GM23248 (cell line): ENCODE results near the gene WFDC1. TPM values are rescaled to one million over a fixed set of nuclear protein-coding genes. Genes with fewer than 3 reads are reported as not detected.

ENCODE experiments used
- DNase-seq: peaks from one replicate; pipeline ENCODE4 v3.0.0-alpha.2; 2015
- H2AFZ ChIP-seq: fragments of 200-600 bp; sonication (generic); 2 replicates; pipeline ENCODE4 v1.6.1; 2016; ENCODE audit warnings: antibody characterized with exemption
- H3F3A ChIP-seq: fragments of 200-600 bp; sonication (generic); 2 replicates; pipeline ENCODE4 v1.6.1; 2016; ENCODE audit warnings: mild to moderate bottlenecking, antibody characterized with exemption, mixed run types; ENCODE audit not compliant: insufficient read depth
- H3K27ac ChIP-seq: fragments of 200-600 bp; sonication (generic); 2 replicates; pipeline ENCODE4 v1.5.1; 2016; ENCODE audit warnings: mild to moderate bottlenecking
- H3K27me3 ChIP-seq: fragments of 200-600 bp; sonication (generic); replicated peaks from 2 replicates; pipeline ENCODE4 v1.6.1; 2016; ENCODE audit warnings: mild to moderate bottlenecking; ENCODE audit not compliant: insufficient read depth
- H3K36me3 ChIP-seq: fragments of 200-600 bp; sonication (generic); 2 replicates; pipeline ENCODE4 v1.6.1; 2016; ENCODE audit warnings: low read depth, mild to moderate bottlenecking
- H3K4me1 ChIP-seq: fragments of 200-600 bp; sonication (generic); 2 replicates; pipeline ENCODE4 v1.6.1; 2016; ENCODE audit warnings: mild to moderate bottlenecking; ENCODE audit not compliant: insufficient read depth
- H3K4me2 ChIP-seq: fragments of 200-600 bp; sonication (generic); one replicate; pipeline ENCODE4 v1.6.1; 2016; ENCODE audit warnings: mild to moderate bottlenecking; ENCODE audit not compliant: unreplicated experiment
- H3K4me3 ChIP-seq: fragments of 200-600 bp; sonication (generic); 2 replicates; pipeline ENCODE4 v1.5.1; 2016; ENCODE audit warnings: mild to moderate bottlenecking
- H3K79me2 ChIP-seq: fragments of 200-600 bp; sonication (generic); 2 replicates; pipeline ENCODE4 v1.6.1; 2016; ENCODE audit warnings: mild to moderate bottlenecking; ENCODE audit not compliant: insufficient read depth
- H3K9ac ChIP-seq: fragments of 200-600 bp; sonication (generic); 2 replicates; pipeline ENCODE4 v1.6.1; 2016; ENCODE audit warnings: mild to moderate bottlenecking
- H3K9me2 ChIP-seq: fragments of 200-600 bp; sonication (generic); 2 replicates; pipeline ENCODE4 v1.6.1; 2016; ENCODE audit warnings: mixed run types, mild to moderate bottlenecking, moderate library complexity; ENCODE audit not compliant: insufficient read depth
- H3K9me3 ChIP-seq: fragments of 200-600 bp; sonication (generic); one replicate; pipeline ENCODE4 v1.6.1; 2017; ENCODE audit warnings: low read depth
- H4K20me1 ChIP-seq: fragments of 200-600 bp; sonication (generic); 2 replicates; pipeline ENCODE4 v1.6.0; 2016; ENCODE audit not compliant: insufficient read depth
- EZH2 ChIP-seq: fragments of 200-600 bp; sonication (generic); IDR thresholded peaks from 2 replicates; pipeline ENCODE4 v1.6.1; 2018; ENCODE audit warnings: antibody characterized with exemption, mild to moderate bottlenecking; ENCODE audit not compliant: insufficient read depth, poor library complexity, severe bottlenecking
- EZH2phosphoT487 ChIP-seq: fragments of 200-600 bp; sonication (generic); IDR thresholded peaks from 2 replicates; pipeline ENCODE4 v1.6.1; 2018; ENCODE audit warnings: antibody characterized with exemption, moderate library complexity, mild to moderate bottlenecking, low read depth; ENCODE audit not compliant: insufficient read depth
- WGBS, 2 experiments: methylation state at CpG; one replicate each; pipeline ENCODE4 v1.1.6; 2015 to 2017; ENCODE audit warnings: low lambda C conversion rate in 2 of 2, low coverage in 1 of 2; ENCODE audit errors: missing lambda C conversion rate in 2 of 2; 5-methylcytosine and 5-hydroxymethylcytosine counted together
- in situ Hi-C: fragments of 300-500 bp; cut with MboI; formaldehyde crosslinking; loops from 2 replicates; pipeline ENCODE4 v1.15.0; 2020
- polyA plus RNA-seq: library from polyadenylated mRNA; unstranded; fragments of >200 nt; fragmentation: Nextera tagmentation; extraction: Ambion mirVana; gene quantifications from 2 replicates; pipeline ENCODE4 v1.2.1, GENCODE V29; 2016
- total RNA-seq: library from RNA; depleted of rRNA; stranded (reverse); fragments of >200 nt; shearing (Covaris generic); gene quantifications from 2 replicates; pipeline ENCODE4 v1.2.3, GENCODE V29; 2014

The WFDC1 gene
- total and polyA plus RNA-seq, 2 experiments from 2014 or later, result 0.35 to 0.76 TPM

GRCh38 chr16:84286578-84287240 lies 8.0 kb upstream of the WFDC1 start:
- Histone ChIP-seq H3K27ac (no peak overlapping the region), H2AFZ (no peak overlapping the region), H3K36me3 (no peaks in the 10 kb centered on the region), H3K4me3 (no peak overlapping the region), H3F3A (no peaks in the 10 kb centered on the region), H3K4me2 (no peak overlapping the region), H3K27me3 (peaks cover 7% of the 10 kb centered on the region), H3K9ac (no peak overlapping the region), H3K79me2 (no peaks in the 10 kb centered on the region), H3K9me2 (no peaks in the 10 kb centered on the region), H4K20me1 (no peaks in the 10 kb centered on the region), H3K4me1 (no peaks in the 10 kb centered on the region), H3K9me3 (no peaks in the 10 kb centered on the region)
- peak; percentile 37 for DNase-seq
- no peak for TF ChIP-seq EZH2phosphoT487
- TF ChIP-seq EZH2, result no peak
- in situ Hi-C loops, result loop anchor here (10.0 kb wide), 1 partner anchor 198 kb away; no protein-coding TSS in a partner anchor
- 40 to 44% methylated on average over 16 of the region's 16 CpGs for WGBS, 2 experiments

GRCh38 chr16:84288902-84289301 lies 5.8 kb upstream of the WFDC1 start:
- no peak for TF ChIP-seq EZH2
- no peak for TF ChIP-seq EZH2phosphoT487
- no peak for DNase-seq
- in situ Hi-C loops, result loop anchor here (10.0 kb wide), 1 partner anchor 196 kb away; no protein-coding TSS in a partner anchor
- peaks cover 10% of the 10 kb centered on the region for H3K27me3 ChIP-seq
- H3K4me3 ChIP-seq, result no peak overlapping the region
- H3K27ac ChIP-seq, result no peak overlapping the region
- no peaks in the 10 kb centered on the region for H3F3A ChIP-seq
- H3K9ac ChIP-seq, result no peak overlapping the region
- no peaks in the 10 kb centered on the region for H3K9me2 ChIP-seq
- H3K4me2 ChIP-seq, result no peak overlapping the region
- no peak overlapping the region for H2AFZ ChIP-seq
- H3K4me1 ChIP-seq, result no peaks in the 10 kb centered on the region
- 50 to 56% methylated on average over 8 of the region's 8 CpGs for WGBS, 2 experiments
- H4K20me1 ChIP-seq, result no peaks in the 10 kb centered on the region
- no peaks in the 10 kb centered on the region for H3K36me3 ChIP-seq
- H3K79me2 ChIP-seq, result no peaks in the 10 kb centered on the region
- H3K9me3 ChIP-seq, result no peaks in the 10 kb centered on the region

- H2AFZ ChIP-seq, result no peak overlapping the region
- no peaks in the 10 kb centered on the region for H3K9me2 ChIP-seq
- in situ Hi-C loops, result no loop called here
- DNase-seq, result no peak
- WGBS, 2 experiments, result 23 to 24% methylated on average over 11 of the region's 11 CpGs
- H3K79me2 ChIP-seq, result no peaks in the 10 kb centered on the region
- peaks cover 7% of the 10 kb centered on the region; the same call in 1 of the 2 replicates for H3K4me1 ChIP-seq
- H3F3A ChIP-seq, result no peaks in the 10 kb centered on the region
- H3K9ac ChIP-seq, result no peak overlapping the region
- H3K4me2 ChIP-seq, result no peak overlapping the region
- no peak overlapping the region for H3K27ac ChIP-seq
- TF ChIP-seq EZH2phosphoT487 (no peak), EZH2 (no peak)
- peaks cover 22% of the 10 kb centered on the region for H3K27me3 ChIP-seq
- no peak overlapping the region for H3K4me3 ChIP-seq
- H3K9me3 ChIP-seq, result no peaks in the 10 kb centered on the region
- no peaks in the 10 kb centered on the region for H4K20me1 ChIP-seq
- H3K36me3 ChIP-seq, result no peaks in the 10 kb centered on the region
Observed at GRCh38 chr16:84291226-84291625, 3.5 kb upstream of the WFDC1 start.

- no peak overlapping the region for H3K9ac ChIP-seq
- H3K4me1 ChIP-seq, result peaks cover 7% of the 10 kb centered on the region; the same call in 1 of the 2 replicates
- 20 to 23% methylated on average over 10 of the region's 10 CpGs for WGBS, 2 experiments
- H3K4me3 ChIP-seq, result no peak overlapping the region
- DNase-seq, result peak; percentile 55
- H4K20me1 ChIP-seq, result no peaks in the 10 kb centered on the region
- H3K9me3 ChIP-seq, result no peaks in the 10 kb centered on the region
- no peaks in the 10 kb centered on the region for H3K9me2 ChIP-seq
- H3K27me3 ChIP-seq, result peaks cover 29% of the 10 kb centered on the region
- TF ChIP-seq EZH2phosphoT487 (no peak), EZH2 (no peak)
- H3F3A ChIP-seq, result no peaks in the 10 kb centered on the region
- H2AFZ ChIP-seq, result no peak overlapping the region
- in situ Hi-C loops, result no loop called here
- H3K36me3 ChIP-seq, result no peaks in the 10 kb centered on the region
- no peaks in the 10 kb centered on the region for H3K79me2 ChIP-seq
- no peak overlapping the region for H3K27ac ChIP-seq
- H3K4me2 ChIP-seq, result no peak overlapping the region
Observed at GRCh38 chr16:84292011-84292410, 2.7 kb upstream of the WFDC1 start.

GRCh38 chr16:84293406-84293805 lies 1.3 kb upstream of the WFDC1 start:
- in situ Hi-C loops, result no loop called here
- no peak for TF ChIP-seq EZH2phosphoT487
- no peak for TF ChIP-seq EZH2
- Histone ChIP-seq H3K9me2 (no peaks in the 10 kb centered on the region), H3K27ac (no peak overlapping the region), H3K4me2 (no peak overlapping the region), H3F3A (no peaks in the 10 kb centered on the region), H3K27me3 (peaks cover 29% of the 10 kb centered on the region), H3K79me2 (no peaks in the 10 kb centered on the region), H2AFZ (no peak overlapping the region), H3K4me3 (no peak overlapping the region), H4K20me1 (no peaks in the 10 kb centered on the region), H3K36me3 (no peaks in the 10 kb centered on the region), H3K9ac (no peak overlapping the region), H3K4me1 (peaks cover 7% of the 10 kb centered on the region; the same call in 1 of the 2 replicates), H3K9me3 (no peaks in the 10 kb centered on the region)
- no peak for DNase-seq
- WGBS, 2 experiments, result 89 to 94% methylated on average over 5 of the region's 5 CpGs
